Measurements from ENCODE around the gene CNTN4.

The CNTN4 gene

GRCh38 chr3:2423143-2423542, 324.5 kb downstream of the CNTN4 start:
- DNase-seq: no peak

GRCh38 chr3:2441558-2441957, 342.9 kb downstream of the CNTN4 start:
- DNase-seq: no peak

- no peak for DNase-seq
These were observed 347.5 kb downstream of the CNTN4 start for GRCh38 chr3:2446146-2446545.

- no peak for DNase-seq
These were observed 353.6 kb downstream of the CNTN4 start for GRCh38 chr3:2452249-2452648.

- no peak for DNase-seq
These were observed 356.2 kb downstream of the CNTN4 start for GRCh38 chr3:2454865-2455264.

GRCh38 chr3:2456788-2457187, 358.1 kb downstream of the CNTN4 start:
- DNase-seq: no peak

GRCh38 chr3:2458816-2459215, 360.1 kb downstream of the CNTN4 start:
- DNase-seq: no peak

- no peak for DNase-seq
These were observed 367.2 kb downstream of the CNTN4 start for GRCh38 chr3:2465842-2466241.

GRCh38 chr3:2468816-2469215, 370.1 kb downstream of the CNTN4 start:
- DNase-seq: no peak

GRCh38 chr3:2476996-2477395, 378.3 kb downstream of the CNTN4 start:
- no peak for DNase-seq

- no peak for DNase-seq
These were observed 379.0 kb downstream of the CNTN4 start for GRCh38 chr3:2477620-2478019.

GRCh38 chr3:2484162-2485026, 385.7 kb downstream of the CNTN4 start:
- no peak for DNase-seq

GRCh38 chr3:2485027-2485375, 386.3 kb downstream of the CNTN4 start:
- DNase-seq: no peak

GRCh38 chr3:2495746-2496145, 397.1 kb downstream of the CNTN4 start:
- no peak for DNase-seq

GRCh38 chr3:2504912-2505311, 406.2 kb downstream of the CNTN4 start:
- DNase-seq: no peak

- no peak for DNase-seq
These were observed 408.1 kb downstream of the CNTN4 start for GRCh38 chr3:2506776-2507175.

GRCh38 chr3:2510591-2511145, 412.0 kb downstream of the CNTN4 start:
- no peak for DNase-seq

- DNase-seq: no peak
These were observed 412.7 kb downstream of the CNTN4 start for GRCh38 chr3:2511356-2511755.

- no peak for DNase-seq
These were observed 414.2 kb downstream of the CNTN4 start for GRCh38 chr3:2512881-2513280.

- DNase-seq: no peak
These were observed 415.3 kb downstream of the CNTN4 start for GRCh38 chr3:2513986-2514385.

- DNase-seq: no peak
These were observed 418.2 kb downstream of the CNTN4 start for GRCh38 chr3:2516762-2517441.

GRCh38 chr3:2517500-2518172, 419.0 kb downstream of the CNTN4 start:
- DNase-seq: no peak

- no peak for DNase-seq
These were observed 424.7 kb downstream of the CNTN4 start for GRCh38 chr3:2523281-2523836.
